GM12873 (cell line): ENCODE results near the gene RNU7-1.

Source experiments
- CTCF ChIP-seq: IDR thresholded peaks from 2 replicates; pipeline ENCODE4 v1.5.1; 2012; ENCODE audit warnings: low read depth, mild to moderate bottlenecking, moderate library complexity, low read length, control low read depth; ENCODE audit not compliant: insufficient read depth; ENCODE audit errors: missing control alignments

RNU7-1 gene

DNA sequence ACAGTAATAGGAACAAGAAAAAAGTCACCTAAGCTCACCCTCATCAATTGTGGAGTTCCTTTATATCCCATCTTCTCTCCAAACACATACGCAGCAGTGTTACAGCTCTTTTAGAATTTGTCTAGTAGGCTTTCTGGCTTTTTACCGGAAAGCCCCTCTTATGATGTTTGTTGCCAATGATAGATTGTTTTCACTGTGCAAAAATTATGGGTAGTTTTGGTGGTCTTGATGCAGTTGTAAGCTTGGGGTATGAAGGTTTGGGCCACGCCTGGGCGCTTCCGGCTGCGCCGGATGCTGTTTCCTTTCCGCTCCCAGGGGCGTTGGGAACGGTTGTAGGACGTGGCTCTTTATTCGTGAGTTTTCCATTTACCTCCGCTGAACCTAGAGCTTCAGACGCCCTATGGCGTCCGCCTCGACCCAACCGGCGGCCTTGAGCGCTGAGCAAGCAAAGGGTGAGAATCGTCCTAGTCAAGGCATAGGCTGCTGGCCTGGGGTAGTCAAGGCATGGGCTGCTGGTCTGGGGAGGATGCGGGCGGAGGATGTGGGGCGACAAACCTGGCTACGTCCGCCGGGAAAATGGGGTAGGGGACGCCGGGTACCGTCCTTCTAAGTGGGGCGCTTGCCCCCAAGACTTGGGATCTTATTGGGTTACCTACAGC is at the start of gene RNU7-1, which contains the start of gene C12orf57:
RNU7-1 (plus strand) TSS at position 95 of the 659 bp plus-strand sequence.
C12orf57 (plus strand) TSS at position 301 of the 659 bp plus-strand sequence; CDS start at position 401, 100 bp downstream.
- TF ChIP-seq CTCF: peak; percentile 5

GRCh38 chr12:6894321-6894720 is 49.3 kb upstream of the RNU7-1 start:
- no peak for TF ChIP-seq CTCF

DNA sequence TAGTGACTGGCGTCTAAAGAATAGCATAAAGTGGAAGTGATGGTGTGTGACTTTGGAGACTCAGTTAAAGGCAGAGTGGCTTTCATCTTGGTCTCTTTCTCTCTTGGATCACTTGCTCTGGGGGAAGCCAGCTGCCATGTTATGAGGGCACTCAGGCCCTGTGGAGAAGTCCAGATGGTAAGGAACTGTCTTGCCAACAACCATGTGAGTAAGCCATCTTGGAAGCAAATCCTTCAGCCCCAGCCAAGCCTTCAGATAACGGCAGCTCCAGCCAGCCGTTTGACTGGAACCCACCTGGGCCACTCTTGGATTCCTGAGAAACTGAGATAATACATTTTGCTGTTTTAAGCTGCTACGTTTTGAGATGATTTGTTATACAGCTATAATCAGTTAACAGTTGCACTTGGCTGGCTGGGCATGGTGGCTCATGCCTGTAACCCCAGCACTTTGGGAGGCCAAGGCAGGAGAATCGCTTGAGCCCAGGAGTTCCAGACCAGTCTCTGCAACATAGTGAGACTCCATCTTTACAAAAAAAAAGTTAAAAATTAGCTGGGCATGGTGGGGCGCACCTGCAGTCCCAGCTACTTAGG is 46.7 kb upstream of the RNU7-1 start:
- no peak for TF ChIP-seq CTCF

GRCh38 chr12:6899427-6899826 is 44.2 kb upstream of the RNU7-1 start:
- no peak for TF ChIP-seq CTCF

DNA sequence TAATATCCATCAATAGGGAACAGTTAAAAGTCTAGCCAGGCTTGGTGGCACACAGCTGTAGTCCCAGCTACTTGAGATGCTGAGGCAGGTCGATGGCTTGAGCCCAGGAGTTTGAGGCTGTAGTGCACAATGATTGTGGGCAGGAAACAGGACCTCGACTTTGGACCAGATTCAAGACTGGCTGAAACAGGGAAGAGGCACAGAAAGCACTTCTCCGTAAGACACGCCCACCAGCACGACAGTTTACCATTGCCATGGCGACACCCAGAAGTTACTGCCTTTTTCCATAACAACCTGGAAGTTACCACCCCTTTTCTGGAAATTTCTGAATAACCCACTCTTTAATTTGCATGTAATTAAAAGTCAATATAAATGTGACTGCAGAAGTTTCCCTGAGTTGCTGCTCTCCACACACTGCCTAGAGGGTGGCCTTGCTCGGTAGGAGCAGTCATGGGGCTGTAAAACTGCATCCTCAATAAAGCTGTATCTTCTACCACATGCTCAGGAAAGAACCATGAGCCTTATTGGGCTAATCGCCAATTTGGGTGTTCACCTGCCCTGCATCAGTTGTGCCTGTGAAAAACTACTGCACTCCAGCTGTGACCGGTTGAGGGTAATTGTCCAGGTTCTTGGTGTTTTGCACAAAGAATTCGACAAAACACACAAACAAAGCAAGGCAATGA is 43.6 kb upstream of the RNU7-1 start:
- TF ChIP-seq CTCF: no peak

- TF ChIP-seq CTCF: no peak
Observed at GRCh38 chr12:6902448-6902847, 41.2 kb upstream of the RNU7-1 start.

- TF ChIP-seq CTCF: no peak
Observed at GRCh38 chr12:6903722-6904121, 39.9 kb upstream of the RNU7-1 start.
